GM12878 (cell line): ENCODE data around the gene RALGPS1. TPM values are rescaled to one million over a fixed set of nuclear protein-coding genes. Genes with fewer than 3 reads are reported as not detected.

Experiments used
- ATAC-seq: fragments of 200-7000 bp; cut with Tn5 transposase; 3 replicates; pipeline ENCODE4 v1.9.1; 2020; ENCODE audit warnings: mild to moderate bottlenecking, moderate library complexity
- BruUV-seq: library from RNA; stranded (reverse); fragments of 400-500 nt; replicated peaks from 2 replicates; lab custom pipeline; 2021; lab: Mats Ljungman, UMichigan
- CTCF ChIA-PET: fragments of 300-600 bp; sonication (Branson Sonifier 250); formaldehyde crosslinking; extraction: SDS; loops from one replicate; lab custom pipeline; 2021; ENCODE audit warnings: inconsistent platforms; lab: Yijun Ruan, JAX
- POLR2A ChIA-PET: fragments of 350-600 bp; formaldehyde crosslinking; extraction: SDS; loops from one replicate; lab custom pipeline; 2021; ENCODE audit warnings: inconsistent platforms; lab: Charles Lee
- RAD21 ChIA-PET: fragments of 300-600 bp; sonication (Branson Sonifier 250); formaldehyde crosslinking; loops from one replicate; lab custom pipeline; 2023; ENCODE audit warnings: antibody characterized with exemption; ENCODE audit not compliant: unreplicated experiment; lab: Charles Lee
- SMC1A ChIA-PET: fragments of 300-600 bp; sonication (Branson Sonifier 250); formaldehyde crosslinking; loops from one replicate; lab custom pipeline; 2023; ENCODE audit not compliant: unreplicated experiment, uncharacterized antibody; lab: Charles Lee
- DNase-seq: peaks from one replicate; pipeline ENCODE4 v3.0.0-alpha.2; 2011; ENCODE audit warnings: low read depth, low spot score
- FAIRE-seq: peaks from 3 replicates; lab custom pipeline; 2011; peaks lifted over from hg19 to GRCh38; lab: Jason Lieb, UNC
- H2AFZ ChIP-seq: 2 replicates; pipeline ENCODE4 v1.6.0; 2011; ENCODE audit warnings: low read depth, low read length, control low read depth; ENCODE audit not compliant: control insufficient read depth
- H3K27ac ChIP-seq: 2 replicates; pipeline ENCODE4 v1.5.1; 2011; ENCODE audit warnings: control low read depth; ENCODE audit not compliant: control insufficient read depth, insufficient read depth
- H3K27me3 ChIP-seq, 2 experiments: replicated peaks in 1 of 2; 2 replicates each; pipeline versions ENCODE4 v1.6.0 to v1.6.1; 2011; ENCODE audit warnings: low read length in 1 of 2; ENCODE audit not compliant: control insufficient read depth in 2 of 2, insufficient read depth in 2 of 2
- H3K36me3 ChIP-seq, 2 experiments: 2 replicates each; pipeline ENCODE4 v1.5.1; 2011; ENCODE audit warnings: low read length in 1 of 2; ENCODE audit not compliant: control insufficient read depth in 2 of 2, insufficient read depth in 2 of 2
- H3K4me1 ChIP-seq: 2 replicates; pipeline ENCODE4 v1.6.1; 2011; ENCODE audit warnings: mild to moderate bottlenecking, low read length, moderate library complexity, mixed read lengths; ENCODE audit not compliant: control insufficient read depth, insufficient read depth
- H3K4me2 ChIP-seq: 2 replicates; pipeline ENCODE4 v1.6.0; 2011; ENCODE audit warnings: control low read depth; ENCODE audit not compliant: control insufficient read depth, insufficient read depth
- H3K4me3 ChIP-seq: fragments of 200-600 bp; sonication (generic); 2 replicates; pipeline ENCODE4 v1.5.1; 2016
- H3K79me2 ChIP-seq: 2 replicates; pipeline ENCODE4 v1.6.0; 2011; ENCODE audit warnings: low read length; ENCODE audit not compliant: control insufficient read depth, insufficient read depth
- H3K9ac ChIP-seq: 2 replicates; pipeline ENCODE4 v1.8.0; 2011; ENCODE audit warnings: low read length, control low read depth, mixed read lengths; ENCODE audit not compliant: control insufficient read depth, insufficient read depth
- H3K9me3 ChIP-seq: replicated peaks from 3 replicates; pipeline ENCODE4 v1.5.1; 2011; ENCODE audit warnings: mild to moderate bottlenecking, low read length; ENCODE audit not compliant: control insufficient read depth, insufficient read depth
- H4K20me1 ChIP-seq: 2 replicates; pipeline ENCODE4 v1.6.0; 2011; ENCODE audit not compliant: control insufficient read depth, insufficient read depth
- BRCA1 ChIP-seq: IDR thresholded peaks from 2 replicates; pipeline ENCODE4 v1.6.1; 2011; ENCODE audit warnings: low read depth, low read length, improper control_type of control experiment
- CBFB ChIP-seq: IDR thresholded peaks from 2 replicates; pipeline ENCODE4 v1.6.1; 2016; ENCODE audit warnings: antibody characterized with exemption, low read depth
- GABPA ChIP-seq: IDR thresholded peaks from 2 replicates; pipeline ENCODE4 v1.6.1; 2014; ENCODE audit warnings: antibody characterized with exemption, low read depth, mild to moderate bottlenecking, inconsistent platforms
- HCFC1 ChIP-seq: fragments of 150-350 bp; IDR thresholded peaks from 2 replicates; pipeline ENCODE4 v1.6.1; 2014; ENCODE audit warnings: low read length
- SMAD1 ChIP-seq: fragments of 450-650 bp; IDR thresholded peaks from 2 replicates; pipeline ENCODE4 v1.6.1; 2018; ENCODE audit warnings: mild to moderate bottlenecking, low read depth; ENCODE audit not compliant: partially characterized antibody
- SPI1 ChIP-seq: IDR thresholded peaks from 2 replicates; pipeline ENCODE4 v1.6.1; 2011; ENCODE audit warnings: low read depth, mild to moderate bottlenecking, low read length, moderate library complexity, borderline replicate concordance; ENCODE audit not compliant: insufficient read depth
- YBX1 ChIP-seq: fragments of 450-650 bp; IDR thresholded peaks from 2 replicates; pipeline ENCODE4 v1.6.1; 2016; ENCODE audit warnings: antibody characterized with exemption
- ZNF217 ChIP-seq: fragments of 450-650 bp; IDR thresholded peaks from 2 replicates; pipeline ENCODE4 v1.6.1; 2017; ENCODE audit warnings: antibody characterized with exemption, mild to moderate bottlenecking
- ZNF274 ChIP-seq: IDR thresholded peaks from one replicate; pipeline ENCODE4 v1.8.0; 2011; ENCODE audit not compliant: insufficient read length, insufficient read depth
- ZNF384 ChIP-seq: IDR thresholded peaks from 2 replicates; pipeline ENCODE4 v1.6.1; 2012; ENCODE audit warnings: low read depth, mild to moderate bottlenecking, low read length, improper control_type of control experiment, borderline replicate concordance
- WGBS: methylation state at CpG from one replicate; pipeline ENCODE4 v1.1.6; 2016; ENCODE audit warnings: low lambda C conversion rate; ENCODE audit not compliant: insufficient replicate concordance, insufficient coverage; ENCODE audit errors: missing lambda C conversion rate; 5-methylcytosine and 5-hydroxymethylcytosine counted together
- in situ Hi-C: fragments of 300-500 bp; cut with MboI; formaldehyde crosslinking; loops from 9 replicates; pipeline ENCODE4 v1.14.3; 2018; ENCODE audit warnings: mixed read lengths
- intact Hi-C: fragments of 100-400 bp; cut with micrococcal nuclease; formaldehyde crosslinking; loops from one replicate; pipeline ENCODE4 v1.14.2; 2022; ENCODE audit not compliant: unreplicated experiment
- polyA plus RNA-seq, 11 experiments: library from polyadenylated mRNA; depleted of rRNA in 4 of 11; unstranded in 6 of 11; stranded (reverse) in 5 of 11; fragments of >200 nt; fragmentation: Nextera tagmentation in 4 of 11; fragmentation: Illumina TruSeq in 1 of 11; extraction: Ambion mirVana in 4 of 11; extraction: Trizol in 1 of 11; gene quantifications; 1 replicate in 1 of 11; 2 replicates in 10 of 11; pipeline versions ENCODE4 v1.2.1 to v1.2.3, GENCODE V29; 2011 to 2016; ENCODE audit warnings: inconsistent platforms in 2 of 11, missing spikeins in 2 of 11, low read depth in 1 of 11
- total RNA-seq, 4 experiments: library from RNA; depleted of rRNA in 3 of 4; stranded (reverse); fragments of >200 nt in 3 of 4; fragmentation: Illumina TruSeq in 1 of 4; extraction: Trizol in 1 of 4; gene quantifications; 2 replicates each; pipeline versions ENCODE4 v1.2.1 to v1.2.3, GENCODE V29; 2013 to 2021

Gene RALGPS1
- total and polyA plus RNA-seq, 10 of the 15 experiments (the other 5 are each of a cell fraction or from before 2014, with no cell fraction given): 0.13 to 5.6 (median 2.7) TPM

- ChIA-PET CTCF (interaction anchor here (0.6 to 5.4 kb wide), 9 partner anchors 11 to 182 kb away, joined by 3 to 53 read pairs (median 3); no protein-coding TSS in a partner anchor), POLR2A (interaction anchor here (0.7 to 2.2 kb wide), 3 partner anchors 22 to 181 kb away, joined by 4 to 5 read pairs (median 5); no protein-coding TSS in a partner anchor), RAD21 (interaction anchor here (1.0 to 4.9 kb wide), 3 partner anchors 23 to 186 kb away, joined by 3 to 97 read pairs (median 3); no protein-coding TSS in a partner anchor), SMC1A (interaction anchor here (1.0 to 6.0 kb wide), 7 partner anchors 13 to 214 kb away, joined by 3 to 110 read pairs (median 4); no protein-coding TSS in a partner anchor)
- FAIRE-seq (no peak), DNase-seq (no peak), ATAC-seq (no peak)
- Histone ChIP-seq H3K79me2 (no peaks in the 10 kb centered on the region), H3K4me3 (no peak overlapping the region), H3K4me1 (peaks cover 14% of the 10 kb centered on the region), H3K9ac (no peak overlapping the region), H3K36me3 (no peaks in the 10 kb centered on the region), H3K27me3 (no peaks in the 10 kb centered on the region), H2AFZ (no peak overlapping the region), H3K4me2 (no peak overlapping the region), H3K27ac (no peak overlapping the region), H4K20me1 (no peaks in the 10 kb centered on the region), H3K9me3 (peaks cover 2% of the 10 kb centered on the region; the same call in 1 of the 3 replicates)
- intact Hi-C loops (no loop called here), in situ Hi-C loops (no loop called here)
- no TSS peak for BruUV-seq
- TF ChIP-seq YBX1: no peak
- no peak for TF ChIP-seq ZNF384
- no peak for TF ChIP-seq ZNF217
- no peak for TF ChIP-seq BRCA1
- TF ChIP-seq GABPA: no peak
- TF ChIP-seq ZNF274: no peak
- no peak for TF ChIP-seq HCFC1
- TF ChIP-seq CBFB: no peak
- no peak for TF ChIP-seq SMAD1
- TF ChIP-seq SPI1: no peak
- WGBS: 100% methylated on average over 1 of the region's 1 CpG
Measured at GRCh38 chr9:126983767-126984166, 69.2 kb downstream of the RALGPS1 start.
